Measurements from ENCODE around the gene DYNLT1. TPM values are rescaled to one million over a fixed set of nuclear protein-coding genes. Genes with fewer than 3 reads are reported as not detected.
"Not testable (repeated sequence)": the region's sequence is repeated elsewhere in the genome, so short reads cannot be mapped to it uniquely, and the experiment has no call there.

Gene DYNLT1
- total RNA-seq, 6 experiments from 2014 or later, result 31.5 to 69.5 (median 40.0) TPM

DNA sequence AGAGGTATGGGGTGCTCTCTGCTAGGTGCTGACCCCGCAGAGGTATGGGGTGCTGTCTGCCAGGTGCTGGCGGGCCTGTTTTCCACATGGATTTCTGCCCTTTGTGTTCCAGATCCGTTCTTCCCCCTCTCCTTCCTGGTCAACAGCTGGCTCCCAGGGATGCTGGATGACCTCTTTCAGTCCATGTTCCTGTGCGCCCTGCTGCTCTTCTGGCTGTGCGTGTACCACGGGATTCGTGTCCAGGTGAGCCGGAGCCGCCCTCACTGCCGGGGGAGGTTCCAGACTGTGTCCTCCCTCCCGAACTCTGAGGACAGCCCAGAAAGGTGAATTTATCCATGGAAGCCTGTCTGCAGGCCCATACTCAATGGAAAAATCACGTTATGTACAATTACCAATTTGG lies 36.3 kb downstream of the DYNLT1 start:
- peaks cover 0 to 25% (median 10%) of the 10 kb centered on the region in 4 donors for H3K36me3 ChIP-seq

DNA sequence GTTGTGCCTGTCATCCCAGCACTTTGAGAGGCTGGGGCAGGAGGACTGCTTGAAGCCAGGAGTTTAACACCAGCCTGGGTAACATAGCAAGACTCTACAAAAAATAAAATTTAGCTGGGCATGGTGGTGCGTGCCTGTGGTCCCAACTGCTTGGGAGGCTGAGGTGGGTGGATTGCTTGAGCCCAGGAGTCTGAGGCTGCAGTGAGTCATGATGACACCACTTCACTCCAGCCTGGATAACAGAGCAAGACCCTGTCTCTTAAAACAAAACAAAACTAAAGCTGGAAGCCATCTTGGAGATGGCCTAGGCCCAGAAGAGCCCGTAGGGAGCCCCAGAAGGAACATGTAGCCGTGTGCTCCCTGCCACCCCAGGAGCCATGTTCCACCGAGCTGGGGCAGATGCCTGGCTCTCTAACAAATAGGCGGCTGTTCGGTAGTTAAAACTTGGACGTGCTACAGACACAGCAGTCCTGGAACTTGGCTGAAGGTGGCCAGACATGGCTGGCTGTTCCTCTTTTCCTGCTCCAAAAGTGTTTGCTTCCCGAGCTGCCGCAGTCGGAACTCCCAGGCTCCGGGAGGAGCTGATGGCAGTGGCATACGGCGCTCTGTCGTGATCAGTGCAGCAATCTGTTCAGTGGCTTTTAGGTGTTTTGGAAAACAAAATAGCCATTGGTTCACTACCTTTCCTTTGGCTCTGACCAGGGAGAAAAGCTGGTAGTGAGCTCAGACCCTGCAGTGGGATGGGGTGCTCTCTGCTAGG lies 37.0 kb downstream of the DYNLT1 start:
- no peak overlapping the region for H3K27ac ChIP-seq
- no peak for DNase-seq
- WGBS (ENCODE audit: insufficient coverage, low coverage, low lambda C conversion rate, missing lambda C conversion rate), result 96% methylated on average over 9 of the region's 14 CpGs
- H3K4me3 ChIP-seq, result no peak overlapping the region
- no peaks in the 10 kb centered on the region for H3K4me1 ChIP-seq
- intact Hi-C loops (cut with DNase I), result no loop called here
- no peaks in the 10 kb centered on the region for H3K27me3 ChIP-seq
- ATAC-seq, result no peak
- no peaks in the 10 kb centered on the region for H3K9me3 ChIP-seq
- TF ChIP-seq, protein P1, sequence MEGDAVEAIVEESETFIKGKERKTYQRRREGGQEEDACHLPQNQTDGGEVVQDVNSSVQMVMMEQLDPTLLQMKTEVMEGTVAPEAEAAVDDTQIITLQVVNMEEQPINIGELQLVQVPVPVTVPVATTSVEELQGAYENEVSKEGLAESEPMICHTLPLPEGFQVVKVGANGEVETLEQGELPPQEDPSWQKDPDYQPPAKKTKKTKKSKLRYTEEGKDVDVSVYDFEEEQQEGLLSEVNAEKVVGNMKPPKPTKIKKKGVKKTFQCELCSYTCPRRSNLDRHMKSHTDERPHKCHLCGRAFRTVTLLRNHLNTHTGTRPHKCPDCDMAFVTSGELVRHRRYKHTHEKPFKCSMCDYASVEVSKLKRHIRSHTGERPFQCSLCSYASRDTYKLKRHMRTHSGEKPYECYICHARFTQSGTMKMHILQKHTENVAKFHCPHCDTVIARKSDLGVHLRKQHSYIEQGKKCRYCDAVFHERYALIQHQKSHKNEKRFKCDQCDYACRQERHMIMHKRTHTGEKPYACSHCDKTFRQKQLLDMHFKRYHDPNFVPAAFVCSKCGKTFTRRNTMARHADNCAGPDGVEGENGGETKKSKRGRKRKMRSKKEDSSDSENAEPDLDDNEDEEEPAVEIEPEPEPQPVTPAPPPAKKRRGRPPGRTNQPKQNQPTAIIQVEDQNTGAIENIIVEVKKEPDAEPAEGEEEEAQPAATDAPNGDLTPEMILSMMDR (IDR thresholded peaks at IDR 0.05), result no peak
- TF ChIP-seq POLR2A (IDR thresholded peaks at IDR 0.05), result no peak
- H3K36me3 ChIP-seq, result peaks cover 0 to 25% (median 10%) of the 10 kb centered on the region in 4 donors

More for the DNA sequence above, 36.3 kb downstream of the DYNLT1 start:
- no peak overlapping the region for H3K27ac ChIP-seq
- intact Hi-C loops (cut with DNase I), result no loop called here
- no peaks in the 10 kb centered on the region for H3K4me1 ChIP-seq
- TF ChIP-seq POLR2A (IDR thresholded peaks at IDR 0.05), result no peak
- TF ChIP-seq, protein P1 (IDR thresholded peaks at IDR 0.05), result no peak
- DNase-seq (no peak), ATAC-seq (no peak)
- WGBS (ENCODE audit: insufficient coverage, low coverage, low lambda C conversion rate, missing lambda C conversion rate), result 92% methylated on average over 10 of the region's 12 CpGs
- no peaks in the 10 kb centered on the region for H3K9me3 ChIP-seq
- no peak overlapping the region for H3K4me3 ChIP-seq
- H3K27me3 ChIP-seq, result no peaks in the 10 kb centered on the region

DNA sequence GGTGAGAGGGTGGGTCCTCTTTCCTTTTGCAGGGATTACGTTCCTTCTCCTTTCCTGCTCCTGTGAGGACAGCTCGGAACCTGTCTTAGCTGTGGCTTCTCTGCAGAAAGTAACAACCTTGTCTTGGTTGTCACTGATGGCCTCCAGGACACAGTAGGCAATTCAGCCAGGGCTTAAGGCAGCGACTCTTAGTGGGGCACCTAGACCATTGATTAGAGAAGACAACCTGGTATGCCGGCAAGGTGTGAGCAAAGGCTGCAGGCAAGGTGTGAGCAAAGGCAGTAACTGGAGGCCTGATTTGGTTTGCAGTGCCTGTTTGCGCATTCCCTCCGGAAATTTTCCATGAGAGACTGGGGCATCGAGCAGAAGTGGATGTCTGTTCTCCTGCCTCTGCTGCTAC lies 37.6 kb downstream of the DYNLT1 start:
- Histone ChIP-seq H3K4me3 (no peak overlapping the region), H3K36me3 (peaks cover 0 to 25% (median 10%) of the 10 kb centered on the region in 4 donors), H3K9me3 (no peaks in the 10 kb centered on the region), H3K27me3 (no peaks in the 10 kb centered on the region), H3K27ac (no peak overlapping the region), H3K4me1 (no peaks in the 10 kb centered on the region)
- ATAC-seq (no peak), DNase-seq (no peak)
- no peak for TF ChIP-seq POLR2A (IDR thresholded peaks at IDR 0.05)
- TF ChIP-seq, protein P1 (IDR thresholded peaks at IDR 0.05), result no peak
- WGBS (ENCODE audit: insufficient coverage, low coverage, low lambda C conversion rate, missing lambda C conversion rate), result 97% methylated on average over 4 of the region's 7 CpGs
- intact Hi-C loops (cut with DNase I), result no loop called here

DNA sequence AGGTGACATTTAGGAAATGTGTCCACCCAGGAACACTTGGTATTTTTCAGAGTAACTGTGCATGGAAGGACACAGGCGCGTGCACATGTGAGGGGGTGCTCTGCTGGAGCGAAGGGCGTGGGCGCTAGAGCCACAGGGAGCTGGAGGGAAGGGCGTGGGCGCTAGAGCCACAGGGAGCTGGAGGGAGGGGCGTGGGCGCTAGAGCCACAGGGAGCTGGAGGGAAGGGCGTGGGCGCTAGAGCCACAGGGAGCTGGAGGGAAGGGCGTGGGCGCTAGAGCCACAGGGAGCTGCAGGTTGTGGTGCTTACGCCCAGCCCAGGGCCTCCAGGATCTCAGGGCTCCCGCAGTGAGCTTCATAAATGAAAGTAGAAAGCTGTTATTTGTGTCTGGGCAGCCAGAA lies 38.5 kb downstream of the DYNLT1 start:
- peaks cover 0 to 25% (median 10%) of the 10 kb centered on the region in 4 donors for H3K36me3 ChIP-seq
- H3K27ac ChIP-seq; intact Hi-C loops (cut with DNase I); H3K27me3 ChIP-seq; DNase-seq; ATAC-seq; H3K9me3 ChIP-seq; H3K4me1 ChIP-seq; H3K4me3 ChIP-seq: not testable (repeated sequence)
- WGBS (ENCODE audit: insufficient coverage, low coverage, low lambda C conversion rate, missing lambda C conversion rate), result 97% methylated on average over 15 of the region's 15 CpGs

DNA sequence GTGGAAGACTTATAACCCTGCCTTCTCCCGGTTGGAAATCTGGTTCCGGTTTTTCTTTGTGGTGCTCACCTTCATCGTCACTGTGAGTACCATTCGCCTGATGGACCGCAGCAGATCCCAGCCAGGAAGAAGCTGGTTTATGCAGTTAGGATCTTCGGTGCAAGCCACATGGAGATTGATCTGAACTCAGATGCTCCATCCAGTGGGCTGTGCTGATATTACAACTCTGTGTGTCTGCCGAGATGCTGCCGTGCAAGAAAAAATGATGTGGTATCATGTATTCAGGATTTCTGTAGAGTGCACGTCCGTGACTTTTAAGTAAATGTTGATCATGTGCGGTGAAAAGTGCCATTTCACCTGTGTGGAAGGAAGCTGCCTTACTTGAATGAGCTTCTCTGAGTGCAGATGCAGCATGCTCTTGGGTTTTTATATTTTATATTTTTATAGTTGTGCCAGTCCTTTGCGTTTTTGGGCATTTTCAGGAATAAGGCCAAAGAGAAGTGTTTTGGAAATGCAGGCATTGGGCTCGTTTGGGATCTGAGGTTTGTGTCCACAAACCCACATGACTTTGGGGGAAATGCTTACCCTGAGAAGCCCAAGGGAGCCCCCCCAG lies 39.2 kb downstream of the DYNLT1 start:
- H3K4me1 ChIP-seq, result no peaks in the 10 kb centered on the region
- 33% methylated on average over 13 of the region's 13 CpGs for whole genome bisulfite sequencing (ENCODE audit: insufficient coverage, low coverage, low lambda C conversion rate, missing lambda C conversion rate)
- H3K36me3 ChIP-seq, result peaks cover 0 to 22% (median 9%) of the 10 kb centered on the region in 4 donors
- no peak overlapping the region for H3K27ac ChIP-seq
- TF ChIP-seq, protein P1 (IDR thresholded peaks at IDR 0.05), result peak; percentile 56 to 63 (median 60)
- no peak for TF ChIP-seq POLR2A (IDR thresholded peaks at IDR 0.05)
- no peak for DNase-seq
- no peaks in the 10 kb centered on the region for H3K27me3 ChIP-seq
- no peaks in the 10 kb centered on the region for H3K9me3 ChIP-seq
- peak; percentile 86 to 95 (median 87) for ATAC-seq
- intact Hi-C loops (cut with DNase I), result no loop called here
- H3K4me3 ChIP-seq, result no peak overlapping the region

All from right lobe of liver (tissue), 6 donors.